Lower leg skin (tissue), 4 donors: ENCODE data around the gene SLC6A13. TPM values are rescaled to one million over a fixed set of nuclear protein-coding genes. Genes with fewer than 3 reads are reported as not detected.
A peak's percentile ranks its signal among the peaks of the same experiment; 100 is the strongest.

Source experiments
- DNase-seq, 2 donors: peaks; one replicate each; pipeline ENCODE4 v3.0.0-alpha.2; 2019; ENCODE audit warnings: low spot score in 2 of 2
- H3K4me3 ChIP-seq: fragments of 200-600 bp; sonication (generic); 2 replicates; pipeline ENCODE4 v1.5.1; 2017; ENCODE audit warnings: mild to moderate bottlenecking, low read depth; ENCODE audit not compliant: poor library complexity, severe bottlenecking
- POLR2A ChIP-seq, 2 donors: fragments of 450-650 bp; IDR thresholded peaks; one replicate each; pipeline ENCODE4 v1.6.1; 2016 to 2017; ENCODE audit warnings: antibody characterized with exemption in 2 of 2, mild to moderate bottlenecking in 1 of 2, moderate library complexity in 1 of 2
- WGBS, 2 donors: methylation state at CpG; one replicate each; pipeline ENCODE4 v1.1.5; 2018; 5-methylcytosine and 5-hydroxymethylcytosine counted together
- intact Hi-C: fragments of 100-400 bp; cut with DNase I; formaldehyde crosslinking; loops from one replicate; pipeline ENCODE4 v1.15.0; 2023; ENCODE audit warnings: low total_unique reads
- total RNA-seq, 4 donors: library from RNA; depleted of rRNA; stranded (reverse); fragments of >200 nt; gene quantifications; one replicate each; pipeline ENCODE4 v1.1.0, GENCODE V29; 2016
- TF ChIP-seq, protein P1 (sequence below), 3 donors: fragments of 450-650 bp; IDR thresholded peaks; one replicate each; pipeline ENCODE4 v1.5.1; 2016; ENCODE audit warnings: antibody characterized with exemption in 3 of 3, mild to moderate bottlenecking in 3 of 3, moderate library complexity in 2 of 3

Gene SLC6A13
- total RNA-seq, 4 donors from 2014 or later: not detected

DNA sequence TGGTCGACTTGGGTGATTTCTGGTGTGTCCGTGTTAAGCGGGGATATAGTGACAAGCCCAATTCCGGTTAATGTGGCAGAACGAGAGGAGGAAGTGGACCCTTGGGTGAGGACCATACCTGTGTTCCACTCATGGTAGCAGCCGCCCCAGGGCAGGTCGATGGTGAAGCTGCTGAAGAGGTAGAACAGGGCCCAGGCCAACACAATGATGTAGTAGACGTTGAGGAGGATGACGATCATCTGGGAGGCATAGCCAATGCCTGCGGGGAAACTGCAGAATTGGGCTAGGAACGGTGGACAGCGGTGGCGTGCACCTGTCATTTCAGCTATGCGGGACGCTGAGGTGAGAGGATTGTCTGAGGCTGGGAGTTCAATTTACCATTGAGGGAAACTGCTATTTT lies 20.1 kb downstream of the SLC6A13 start:
- TF ChIP-seq, protein P1, sequence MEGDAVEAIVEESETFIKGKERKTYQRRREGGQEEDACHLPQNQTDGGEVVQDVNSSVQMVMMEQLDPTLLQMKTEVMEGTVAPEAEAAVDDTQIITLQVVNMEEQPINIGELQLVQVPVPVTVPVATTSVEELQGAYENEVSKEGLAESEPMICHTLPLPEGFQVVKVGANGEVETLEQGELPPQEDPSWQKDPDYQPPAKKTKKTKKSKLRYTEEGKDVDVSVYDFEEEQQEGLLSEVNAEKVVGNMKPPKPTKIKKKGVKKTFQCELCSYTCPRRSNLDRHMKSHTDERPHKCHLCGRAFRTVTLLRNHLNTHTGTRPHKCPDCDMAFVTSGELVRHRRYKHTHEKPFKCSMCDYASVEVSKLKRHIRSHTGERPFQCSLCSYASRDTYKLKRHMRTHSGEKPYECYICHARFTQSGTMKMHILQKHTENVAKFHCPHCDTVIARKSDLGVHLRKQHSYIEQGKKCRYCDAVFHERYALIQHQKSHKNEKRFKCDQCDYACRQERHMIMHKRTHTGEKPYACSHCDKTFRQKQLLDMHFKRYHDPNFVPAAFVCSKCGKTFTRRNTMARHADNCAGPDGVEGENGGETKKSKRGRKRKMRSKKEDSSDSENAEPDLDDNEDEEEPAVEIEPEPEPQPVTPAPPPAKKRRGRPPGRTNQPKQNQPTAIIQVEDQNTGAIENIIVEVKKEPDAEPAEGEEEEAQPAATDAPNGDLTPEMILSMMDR (IDR thresholded peaks at IDR 0.05): no peak
- TF ChIP-seq POLR2A (IDR thresholded peaks at IDR 0.05): no peak
- intact Hi-C loops: no loop called here
- H3K4me3 ChIP-seq: no peak overlapping the region
- WGBS, 2 donors: 89 to 91% methylated on average over 15 of the region's 15 CpGs
- DNase-seq: peak in 1 of 2 donors; percentile 81

DNA sequence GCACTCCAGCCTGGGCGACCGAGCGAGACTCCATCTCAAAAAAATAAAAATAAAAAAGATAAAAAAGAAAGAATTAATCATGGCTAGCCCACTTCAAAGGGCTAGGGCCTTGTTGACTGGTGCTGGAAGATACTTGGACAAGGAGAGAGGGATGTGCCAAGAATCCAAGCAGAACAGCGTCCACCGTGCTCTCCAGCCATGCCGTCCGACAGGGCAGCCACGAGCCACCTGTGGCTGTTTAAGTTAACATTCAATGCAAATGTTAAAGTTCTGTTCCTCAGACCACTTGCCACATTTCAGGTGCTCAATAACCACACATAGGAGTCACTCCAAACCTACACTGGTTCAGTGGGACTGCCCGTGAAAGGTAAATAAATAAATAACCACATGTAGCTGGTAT lies 21.4 kb downstream of the SLC6A13 start:
- TF ChIP-seq, protein P1 (IDR thresholded peaks at IDR 0.05): no peak
- TF ChIP-seq POLR2A (IDR thresholded peaks at IDR 0.05): no peak
- DNase-seq: peak in 1 of 2 donors; percentile 18
- WGBS, 2 donors: 93% methylated on average over 9 of the region's 9 CpGs
- no peak overlapping the region for H3K4me3 ChIP-seq
- intact Hi-C loops: no loop called here

DNA sequence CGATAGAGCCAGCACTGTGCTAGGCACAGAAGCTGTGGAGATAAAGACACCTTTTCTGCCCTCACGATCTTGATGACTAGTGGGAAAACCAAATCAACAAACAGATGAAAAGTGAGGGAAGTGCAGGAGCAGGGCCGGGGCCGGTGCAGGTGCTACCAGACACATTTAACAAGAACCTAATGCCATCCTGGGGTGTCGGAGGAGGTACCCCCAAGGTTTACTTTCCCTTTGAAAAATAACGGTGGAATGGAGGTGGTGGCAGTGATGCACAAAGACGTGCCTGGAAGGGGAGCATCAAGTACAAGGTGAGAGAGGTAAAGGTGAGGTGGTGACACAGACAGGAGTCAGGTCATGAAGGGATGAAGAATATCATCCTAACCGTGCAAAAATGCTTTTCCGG lies 22.1 kb downstream of the SLC6A13 start:
- no peak overlapping the region for H3K4me3 ChIP-seq
- DNase-seq: peak in 1 of 2 donors; percentile 71
- 84 to 91% methylated on average over 9 of the region's 9 CpGs for WGBS, 2 donors
- intact Hi-C loops: no loop called here
- TF ChIP-seq, protein P1 (IDR thresholded peaks at IDR 0.05): no peak
- no peak for TF ChIP-seq POLR2A (IDR thresholded peaks at IDR 0.05)

GRCh38 chr12:238736-239398 lies 23.8 kb downstream of the SLC6A13 start:
- 73 to 80% methylated on average over 19 of the region's 19 CpGs for WGBS, 2 donors

DNA sequence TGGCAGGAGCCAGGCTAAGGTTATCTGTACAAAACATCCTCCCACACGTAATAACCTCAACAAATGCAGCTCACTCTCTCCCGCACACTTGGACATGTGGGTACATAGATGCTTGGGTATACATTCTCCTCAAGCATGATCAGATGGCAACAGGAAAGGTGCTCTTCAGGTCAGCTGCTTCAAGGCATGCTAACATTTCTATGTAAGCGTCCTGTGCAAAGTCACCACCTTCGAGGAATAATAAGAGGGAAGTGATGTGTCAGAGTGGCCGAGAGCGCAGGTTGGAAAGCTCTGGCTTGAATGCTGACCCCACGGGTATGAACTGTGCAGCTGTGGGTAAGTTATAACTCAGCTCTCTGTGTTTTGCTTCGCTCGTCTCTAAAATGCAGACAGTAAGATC lies 24.5 kb downstream of the SLC6A13 start:
- DNase-seq: peak in 1 of 2 donors; percentile 13
- TF ChIP-seq, protein P1 (IDR thresholded peaks at IDR 0.05): no peak
- no peak for TF ChIP-seq POLR2A (IDR thresholded peaks at IDR 0.05)
- WGBS, 2 donors: 89 to 91% methylated on average over 9 of the region's 9 CpGs
- intact Hi-C loops: no loop called here
- no peak overlapping the region for H3K4me3 ChIP-seq

More at GRCh38 chr12:238736-239398, 23.8 kb downstream of the SLC6A13 start:
- DNase-seq: peak in 1 of 2 donors; percentile 31
- intact Hi-C loops: no loop called here
- H3K4me3 ChIP-seq: no peak overlapping the region
- TF ChIP-seq, protein P1 (IDR thresholded peaks at IDR 0.05): no peak
- no peak for TF ChIP-seq POLR2A (IDR thresholded peaks at IDR 0.05)
